HG03565 (cell line): ENCODE measurements around the gene INPP5A.
"Not testable (repeated sequence)": the region's sequence is repeated elsewhere in the genome, so short reads cannot be mapped to it uniquely, and the experiment has no call there.

ENCODE experiments used
- ATAC-seq: cut with Tn5 transposase; IDR thresholded peaks from one replicate; pipeline ENCODE4 v1.9.1; 2021; ENCODE audit warnings: mild to moderate bottlenecking, moderate library complexity; ENCODE audit not compliant: unreplicated experiment

The INPP5A gene

DNA sequence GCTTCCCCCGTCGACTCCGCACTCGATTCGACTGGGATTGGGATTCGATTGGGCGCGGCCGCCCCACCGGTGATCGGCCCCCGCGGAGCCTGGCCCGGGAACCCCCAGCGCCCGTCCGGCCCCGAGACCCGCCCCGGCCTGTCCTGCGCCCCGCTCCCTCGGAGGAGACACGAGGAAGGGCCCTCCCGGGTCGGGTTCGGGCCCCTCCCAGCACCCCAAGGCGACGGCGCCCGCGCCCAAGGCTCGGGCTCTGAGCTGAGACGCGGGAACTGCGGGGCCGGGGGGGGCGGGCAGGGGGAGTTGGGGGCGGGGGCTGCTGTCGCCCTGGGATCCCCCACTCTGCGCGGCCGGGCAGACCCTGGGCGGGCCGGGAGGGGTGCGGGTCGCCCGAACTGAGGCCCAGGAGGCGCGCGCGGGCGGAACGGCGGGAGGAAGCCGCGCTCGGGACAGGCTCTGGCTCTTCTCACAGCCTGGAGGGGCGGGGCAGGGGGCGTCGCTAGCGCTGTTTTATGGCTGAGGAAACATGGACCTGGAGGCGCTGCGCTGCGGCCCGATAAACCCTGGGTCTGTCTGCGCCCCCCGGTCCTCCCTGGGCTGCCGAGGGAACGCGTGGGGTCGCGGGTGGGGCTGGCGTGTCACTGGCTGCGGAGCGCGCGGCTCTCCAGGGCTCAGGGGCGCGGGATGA lies 250.1 kb downstream of the INPP5A start:
- no peak for ATAC-seq

DNA sequence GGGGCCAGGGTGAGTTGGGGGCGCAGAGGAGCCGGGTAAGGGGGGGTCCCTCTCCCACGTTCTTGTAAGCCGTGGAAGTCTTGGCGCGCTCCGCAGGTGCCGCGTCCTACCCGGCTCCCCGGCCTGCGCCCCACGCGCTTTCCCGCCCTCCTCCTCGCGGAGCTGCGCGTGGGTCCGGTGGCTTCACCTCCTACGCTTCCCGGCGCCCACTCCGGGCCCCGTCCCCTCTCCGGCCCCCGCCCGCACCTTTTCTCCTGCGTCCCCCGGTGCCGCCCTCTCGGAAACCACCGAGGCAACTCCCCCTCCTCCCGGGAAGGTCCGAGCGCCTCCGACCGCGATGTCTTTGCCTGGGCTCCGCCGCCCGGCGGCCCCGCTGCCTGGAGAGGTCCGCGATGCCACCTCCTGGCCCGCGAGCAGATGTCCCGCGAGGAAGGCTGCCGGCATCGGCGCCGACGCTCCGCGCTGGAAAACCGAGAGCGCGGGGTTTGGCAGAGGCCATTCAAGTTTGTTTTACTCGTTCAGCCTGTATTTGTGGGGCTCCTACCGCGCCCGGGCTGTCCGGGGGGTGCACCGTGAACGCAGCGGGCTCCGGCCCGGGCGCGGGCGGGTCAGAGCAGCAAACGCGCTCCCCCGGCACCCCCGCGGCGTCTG lies 250.7 kb downstream of the INPP5A start:
- ATAC-seq = no peak

DNA sequence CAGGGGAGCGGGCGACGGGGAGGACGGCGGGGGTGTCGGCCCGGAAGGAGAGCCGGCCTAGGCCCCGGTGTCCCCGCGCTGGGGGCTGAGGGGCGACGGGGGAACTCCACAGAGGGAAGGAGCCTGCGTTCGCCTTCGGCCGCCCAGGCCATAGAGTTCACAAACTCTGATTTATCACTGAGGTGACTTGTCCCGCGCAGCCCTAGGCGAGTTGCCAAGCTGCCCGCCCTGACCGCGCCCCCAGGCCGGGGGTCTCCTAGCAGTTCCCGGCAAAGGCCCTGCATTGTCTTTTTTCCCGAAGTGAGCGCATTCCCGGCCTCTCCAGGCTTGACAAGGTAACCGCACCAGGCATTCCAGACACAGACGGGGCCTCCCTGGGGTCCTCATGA lies 251.2 kb downstream of the INPP5A start:
- ATAC-seq = no peak

DNA sequence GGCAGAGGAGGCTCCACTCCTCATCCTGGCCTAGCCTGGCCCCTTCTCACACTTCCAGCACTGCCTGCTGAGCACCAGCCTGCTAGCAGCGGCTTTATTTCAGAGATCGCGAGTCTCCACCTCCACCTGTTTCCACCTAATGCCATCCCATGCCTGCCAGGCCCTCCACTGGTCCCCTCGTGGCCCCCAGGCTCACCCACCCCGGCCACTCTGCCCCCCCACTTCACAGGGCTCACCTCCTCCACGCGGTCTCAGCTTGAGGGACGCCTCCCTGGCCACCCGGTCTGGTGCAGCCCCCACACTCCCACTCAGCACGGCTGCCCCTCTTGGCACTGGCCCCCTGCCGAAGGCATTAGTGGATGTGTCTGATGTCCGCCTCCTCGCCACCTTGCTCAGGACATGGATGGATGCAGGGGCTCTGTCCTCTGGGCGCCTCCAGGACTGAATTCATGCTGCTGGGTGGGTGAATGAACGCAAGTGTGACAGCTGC lies 252.1 kb downstream of the INPP5A start:
- no peak for ATAC-seq

DNA sequence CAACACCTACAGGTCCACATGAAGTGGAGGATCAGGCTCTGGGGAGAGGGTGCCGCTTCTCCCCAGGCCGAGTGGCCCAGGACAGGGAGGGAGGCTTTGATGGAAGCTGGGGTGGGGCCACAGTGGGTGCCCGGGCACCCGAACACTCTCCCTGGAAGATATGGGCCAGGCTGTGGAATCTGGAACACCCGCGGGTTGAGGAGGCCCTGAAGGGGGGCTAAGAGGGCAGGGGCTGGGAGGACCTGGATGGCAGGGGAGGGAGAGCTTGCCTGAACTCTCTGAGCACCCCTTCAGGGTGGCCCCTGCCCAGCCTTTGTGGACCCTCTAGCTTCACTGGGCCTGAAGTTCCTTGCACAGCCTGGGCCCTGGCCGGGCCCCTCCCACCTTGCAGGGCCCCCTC lies 252.9 kb downstream of the INPP5A start:
- ATAC-seq = no peak

DNA sequence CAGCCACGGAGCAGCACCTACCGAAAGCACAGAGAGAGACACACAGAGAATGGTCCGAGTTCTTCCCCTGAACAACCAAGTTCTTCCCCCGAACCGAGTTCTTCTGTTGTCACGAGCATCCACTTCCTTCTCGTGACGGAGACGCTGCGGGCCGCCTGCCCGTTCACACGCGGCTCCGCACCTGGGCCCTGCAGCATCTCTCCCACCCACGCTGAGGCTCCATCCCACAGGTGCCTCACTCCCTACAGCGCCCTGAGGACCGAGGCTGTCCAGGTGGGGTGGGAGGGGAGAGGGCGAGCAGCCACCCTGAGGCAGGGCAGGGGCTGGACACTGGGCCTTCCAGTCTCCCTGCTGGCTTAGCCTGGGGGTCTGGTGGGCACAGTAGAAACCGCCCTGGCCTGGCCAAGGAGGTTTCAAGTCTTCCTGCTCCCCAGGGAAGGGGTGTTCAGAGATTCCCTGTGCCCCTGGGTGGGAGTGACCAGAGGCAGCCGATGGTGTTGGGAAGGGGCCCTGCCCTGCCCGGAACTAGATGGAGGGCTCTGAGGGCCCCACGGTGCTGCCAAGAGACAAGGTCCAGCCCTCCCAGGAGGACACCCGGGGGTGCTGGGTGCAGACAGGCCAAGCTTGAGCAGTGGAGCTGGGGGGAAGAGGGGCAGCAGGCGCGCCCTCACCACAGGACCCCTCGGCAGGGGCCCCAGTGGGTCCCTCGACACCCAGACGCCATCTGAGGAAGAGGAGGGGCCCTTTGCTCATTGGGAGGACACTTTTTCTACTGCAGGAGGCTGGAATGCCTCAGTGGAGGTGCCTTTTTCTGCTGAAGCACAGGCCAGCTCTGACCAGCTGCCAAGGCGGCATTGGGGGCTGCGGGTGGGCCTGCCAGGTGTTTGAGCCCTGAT lies 253.6 kb downstream of the INPP5A start:
- ATAC-seq = no peak

DNA sequence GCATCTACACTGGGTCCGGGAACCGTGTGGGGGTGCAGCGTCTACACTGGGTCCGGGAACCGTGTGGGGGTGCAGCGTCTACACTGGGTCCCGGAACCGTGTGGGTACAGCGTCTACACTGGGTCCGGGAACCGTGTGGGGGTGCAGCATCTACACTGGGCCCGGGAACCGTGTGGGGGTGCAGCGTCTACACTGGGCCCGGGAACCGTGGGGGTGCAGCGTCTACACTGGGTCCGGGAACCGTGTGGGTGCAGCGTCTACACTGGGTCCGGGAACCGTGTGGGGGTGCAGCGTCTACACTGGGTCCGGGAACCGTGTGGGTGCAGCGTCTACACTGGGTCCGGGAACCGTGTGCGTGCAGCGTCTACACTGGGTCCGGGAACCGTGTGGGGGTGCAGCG lies 254.5 kb downstream of the INPP5A start:
- ATAC-seq = not testable (repeated sequence)

DNA sequence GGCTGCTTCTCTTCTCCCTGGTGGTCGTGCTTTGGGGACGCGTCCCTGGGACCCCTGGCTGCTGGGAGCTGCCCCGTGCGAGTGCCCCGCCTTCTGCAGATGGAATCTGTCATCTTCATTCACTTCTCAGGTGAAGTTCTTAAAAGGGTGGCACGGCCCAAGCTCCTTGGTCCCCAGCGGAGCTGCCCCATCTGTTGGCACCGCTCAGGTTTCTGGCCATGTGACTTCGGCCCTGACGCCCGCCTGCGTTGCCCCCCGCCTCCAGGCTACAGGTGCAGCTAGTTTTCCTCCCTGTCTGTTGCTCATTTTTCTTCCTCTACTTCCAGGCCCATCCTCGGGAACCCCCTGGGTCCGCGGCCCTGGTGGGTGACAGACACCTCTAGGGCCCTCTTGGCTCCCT lies 255.2 kb downstream of the INPP5A start:
- no peak for ATAC-seq

DNA sequence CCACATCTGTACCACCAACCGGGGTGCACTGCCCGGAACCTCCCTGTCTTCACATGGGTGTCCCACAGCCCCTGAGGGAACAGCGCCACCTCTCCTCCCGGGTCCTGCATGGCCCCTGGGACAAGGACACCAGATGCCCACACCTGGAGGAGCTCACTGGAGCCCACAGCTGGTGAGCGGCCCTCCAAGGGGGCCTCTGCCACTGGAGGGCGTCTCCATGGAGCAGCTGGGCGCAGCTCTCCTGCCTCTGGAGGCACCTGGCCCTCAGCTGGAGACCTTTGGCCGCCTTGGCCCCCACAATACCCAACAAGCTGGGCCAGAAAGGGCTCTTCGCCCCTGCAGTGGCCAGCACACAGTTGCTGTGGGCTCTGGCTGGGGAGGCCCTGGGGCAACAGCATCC lies 255.6 kb downstream of the INPP5A start:
- no peak for ATAC-seq

DNA sequence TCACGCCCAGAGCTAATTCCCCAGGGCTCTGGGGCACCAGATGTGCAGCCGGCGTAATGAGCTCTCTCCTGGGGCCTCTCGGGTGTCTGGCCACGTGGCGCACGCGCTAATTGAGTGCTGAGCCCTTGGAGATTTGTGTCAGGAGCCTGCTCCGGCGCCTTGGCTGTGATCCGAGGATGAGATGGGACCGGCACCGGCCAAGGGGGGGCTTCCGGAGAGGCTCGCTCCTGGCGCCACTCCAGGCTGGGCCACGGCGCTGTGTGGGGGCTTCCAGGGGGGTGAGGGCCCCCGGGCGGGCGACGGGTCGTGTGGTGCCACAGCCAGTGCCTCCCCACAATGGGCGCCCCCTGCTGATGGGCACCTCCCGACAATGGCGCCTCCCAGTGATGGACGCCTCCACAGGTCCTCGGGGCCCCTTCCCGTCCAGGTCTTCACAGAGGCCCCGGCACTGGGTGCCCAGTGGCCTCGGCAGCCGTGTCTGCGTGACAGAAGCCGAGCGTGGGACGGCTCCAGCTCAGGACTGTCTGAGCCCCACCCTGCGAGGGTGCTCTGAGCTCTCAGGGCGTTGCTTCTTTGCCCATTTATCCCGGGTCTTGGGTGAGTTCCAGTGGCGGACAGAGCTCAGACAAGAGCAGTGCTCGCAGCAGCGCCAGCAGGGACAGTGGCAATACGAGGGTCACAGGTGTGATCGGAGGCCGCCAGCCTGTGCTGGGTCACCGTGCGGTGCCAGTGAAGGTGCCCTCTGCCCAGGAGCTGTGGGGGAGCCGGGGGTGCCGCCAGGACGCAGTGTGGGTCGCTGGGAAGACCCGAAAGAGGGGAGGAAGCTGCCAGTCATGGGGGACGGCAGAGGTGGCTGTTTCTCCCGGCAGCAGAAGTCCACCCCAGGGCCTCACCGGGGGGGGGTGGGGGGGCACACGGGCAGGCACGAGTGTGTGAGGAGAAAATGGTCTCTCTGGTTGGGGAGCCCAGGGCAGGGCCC lies 256.6 kb downstream of the INPP5A start:
- no peak for ATAC-seq

DNA sequence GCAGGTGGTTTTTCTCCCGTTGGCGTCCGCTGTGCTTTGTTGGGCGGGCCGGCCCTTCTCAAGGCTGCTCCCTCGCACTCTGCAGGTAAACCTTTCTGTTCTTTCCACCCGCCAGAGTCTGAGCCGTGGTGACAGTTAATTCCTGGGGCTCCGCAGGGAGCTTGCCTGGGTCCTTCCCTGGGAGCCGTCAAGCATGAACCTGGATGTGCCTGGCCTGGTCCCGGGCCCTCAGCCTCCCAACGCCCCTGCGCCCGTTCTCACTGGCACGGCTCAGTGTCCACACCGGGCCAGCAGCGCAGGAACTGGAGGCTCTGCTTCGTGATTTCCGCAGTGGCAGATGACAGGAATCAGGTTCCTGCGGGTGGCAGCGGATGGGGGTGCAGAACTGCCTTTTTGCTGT lies 259.3 kb downstream of the INPP5A start:
- ATAC-seq = no peak

DNA sequence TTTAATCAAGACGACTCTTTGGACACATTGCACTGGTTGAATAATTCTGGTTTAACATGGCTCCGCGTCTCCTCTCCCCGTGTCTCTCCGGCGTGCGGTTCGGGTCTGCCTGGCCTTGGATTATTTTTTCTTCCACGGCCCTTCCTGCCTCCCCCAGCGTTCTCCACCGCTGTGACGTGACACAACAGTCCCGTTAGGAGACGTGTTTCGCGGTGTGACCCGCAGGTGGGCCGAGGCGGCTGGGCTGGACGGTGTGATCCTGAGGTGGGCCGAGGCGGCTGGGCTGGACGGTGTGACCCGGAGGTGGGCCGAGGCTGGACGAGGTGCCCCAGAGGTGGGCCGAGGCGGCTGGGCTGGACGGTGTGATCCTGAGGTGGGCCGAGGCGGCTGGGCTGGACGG lies 260.4 kb downstream of the INPP5A start:
- ATAC-seq = not testable (repeated sequence)

DNA sequence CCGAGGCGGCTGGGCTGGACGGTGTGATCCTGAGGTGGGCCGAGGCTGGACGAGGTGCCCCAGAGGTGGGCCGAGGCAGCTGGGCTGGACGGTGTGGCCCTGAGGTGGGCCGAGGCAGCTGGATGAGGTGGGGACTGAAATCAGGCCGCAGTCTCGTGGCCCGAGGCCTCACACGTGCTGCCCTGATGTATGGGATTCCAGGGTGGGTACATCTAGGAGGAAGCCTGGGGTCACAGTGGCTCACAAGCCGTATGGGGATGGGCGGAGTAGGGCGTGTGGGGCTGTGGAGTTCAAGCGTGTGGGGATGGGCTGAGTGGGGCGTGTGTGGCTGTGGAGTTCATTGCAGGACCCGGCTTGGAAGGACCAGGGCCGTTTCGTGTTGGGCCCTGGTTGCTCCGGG lies 260.8 kb downstream of the INPP5A start:
- ATAC-seq = no peak

DNA sequence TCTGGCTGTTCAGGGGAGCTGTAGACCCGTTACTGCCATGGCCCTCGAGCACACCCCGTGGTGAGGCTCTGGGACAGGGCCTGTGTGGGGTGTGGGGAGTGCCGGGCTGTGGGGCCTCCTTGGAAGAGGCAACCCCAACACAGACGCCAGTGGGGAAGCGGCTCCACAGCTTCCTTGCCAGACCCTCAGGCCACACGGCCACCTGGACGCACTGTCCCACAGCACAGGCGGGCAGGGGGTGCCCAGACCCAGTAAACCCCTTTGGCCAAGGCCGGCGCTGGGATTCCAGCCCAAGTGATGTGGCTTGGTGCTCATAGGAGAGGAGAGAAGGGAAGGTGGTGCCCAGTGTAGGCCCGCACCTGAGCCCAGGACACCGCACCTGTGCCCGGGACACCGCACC lies 261.3 kb downstream of the INPP5A start:
- ATAC-seq = no peak

DNA sequence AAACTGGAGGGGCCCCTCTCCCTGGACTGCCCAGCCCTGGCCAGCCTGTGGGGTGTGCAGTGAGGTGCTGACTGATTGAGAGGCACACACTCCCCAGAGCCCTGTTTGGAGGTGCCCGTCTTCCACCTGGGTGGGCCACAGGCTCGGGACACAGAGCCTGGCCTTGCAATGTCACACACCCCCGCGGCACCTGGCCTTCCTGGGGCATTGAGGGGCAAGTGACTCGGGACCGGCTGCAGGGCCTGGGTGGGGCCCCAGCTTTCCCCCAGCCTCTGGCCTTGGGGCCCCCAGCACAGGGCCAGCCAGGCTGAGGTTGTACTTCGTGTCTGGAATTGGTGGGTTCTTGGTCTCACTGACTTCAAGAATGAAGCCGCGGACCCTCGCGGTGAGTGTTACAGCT lies 262.3 kb downstream of the INPP5A start:
- ATAC-seq = no peak

DNA sequence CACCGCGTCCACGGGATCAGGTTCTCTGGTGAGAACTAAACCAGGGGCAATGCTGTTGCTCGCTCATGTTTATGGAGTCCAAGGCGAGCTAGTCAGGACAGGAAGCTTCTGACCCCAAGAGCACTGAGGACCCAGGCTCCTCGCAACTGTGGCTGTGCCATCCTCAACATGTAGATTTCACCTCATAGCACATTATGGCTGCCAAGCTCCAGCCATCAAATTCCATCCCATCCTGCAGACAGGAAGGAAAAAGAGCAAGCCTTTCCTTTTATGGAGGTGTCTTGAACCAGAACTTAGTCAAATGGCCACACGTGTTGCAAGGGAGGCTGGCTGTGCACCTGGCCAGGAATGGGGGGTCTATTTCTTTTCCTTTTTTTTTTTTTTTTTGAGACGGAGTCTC lies 264.5 kb downstream of the INPP5A start:
- no peak for ATAC-seq

DNA sequence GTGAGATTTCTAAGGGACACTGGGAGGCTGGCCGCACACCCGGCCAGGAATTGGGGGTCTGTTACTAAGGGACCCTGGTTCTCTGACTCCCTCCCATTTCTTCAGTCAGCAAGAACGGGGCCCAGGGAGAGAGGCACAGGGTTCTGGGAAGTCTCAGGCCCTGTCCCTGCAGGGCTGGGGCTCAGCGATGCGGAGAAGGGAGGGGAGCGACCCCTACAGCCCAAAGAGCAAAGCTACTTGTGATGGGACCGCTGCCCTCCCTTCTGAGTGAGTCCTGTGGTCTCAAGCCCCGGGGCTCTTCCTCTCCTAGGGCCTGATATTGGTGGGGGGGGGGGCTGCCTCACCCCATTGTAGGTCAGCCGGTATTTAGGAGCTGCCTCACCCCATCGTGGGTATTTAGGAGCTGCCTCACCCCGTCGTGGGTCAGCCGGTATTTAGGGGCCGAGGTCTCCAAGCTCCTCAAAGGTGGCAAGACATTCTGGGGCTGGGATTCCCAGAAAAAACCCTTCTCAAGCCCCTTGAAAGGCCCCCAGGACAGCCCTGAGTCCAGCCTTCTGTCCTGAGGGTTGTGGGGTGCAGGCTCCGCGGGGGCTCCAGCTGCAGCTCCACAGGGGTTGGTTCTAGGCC lies 265.2 kb downstream of the INPP5A start:
- ATAC-seq = no peak

DNA sequence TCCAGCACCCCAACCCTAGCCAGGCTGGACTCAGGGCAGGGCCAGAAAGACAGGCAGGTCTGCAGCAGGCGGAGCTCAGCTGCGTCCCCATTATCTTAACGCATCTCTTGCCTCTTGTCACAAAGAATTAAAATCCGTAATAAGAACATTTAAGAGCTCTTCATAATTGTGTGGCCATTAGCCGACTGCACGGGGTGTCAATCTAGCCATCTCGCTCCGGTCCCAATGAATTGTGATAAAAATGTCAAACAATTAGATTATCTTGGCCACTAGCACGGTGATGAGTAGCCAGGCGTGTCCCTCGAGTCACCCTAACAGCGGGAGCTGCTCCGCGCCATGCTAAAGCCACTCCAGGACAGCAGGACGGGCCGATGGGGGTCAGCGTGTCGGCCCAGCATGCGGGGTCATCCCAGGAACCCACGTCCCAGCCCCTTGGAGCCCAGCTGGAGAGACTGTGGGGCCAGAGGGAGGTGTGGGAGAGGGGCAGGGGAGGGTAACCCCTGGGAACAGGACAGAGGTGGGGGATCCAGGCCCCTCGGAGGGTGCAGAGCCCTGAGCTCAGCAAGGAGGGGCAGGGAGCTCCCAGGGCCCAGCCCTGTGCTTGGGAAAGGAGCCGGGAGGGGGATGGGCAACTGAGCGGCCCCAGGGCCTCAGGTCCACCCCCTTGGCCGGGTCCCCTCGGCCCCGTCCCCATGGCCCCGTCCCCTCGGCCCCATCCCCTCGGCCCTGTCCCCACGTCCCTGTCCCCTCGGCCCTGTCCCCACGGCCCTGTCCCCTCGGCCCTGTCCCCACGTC lies 266.0 kb downstream of the INPP5A start:
- no peak for ATAC-seq

DNA sequence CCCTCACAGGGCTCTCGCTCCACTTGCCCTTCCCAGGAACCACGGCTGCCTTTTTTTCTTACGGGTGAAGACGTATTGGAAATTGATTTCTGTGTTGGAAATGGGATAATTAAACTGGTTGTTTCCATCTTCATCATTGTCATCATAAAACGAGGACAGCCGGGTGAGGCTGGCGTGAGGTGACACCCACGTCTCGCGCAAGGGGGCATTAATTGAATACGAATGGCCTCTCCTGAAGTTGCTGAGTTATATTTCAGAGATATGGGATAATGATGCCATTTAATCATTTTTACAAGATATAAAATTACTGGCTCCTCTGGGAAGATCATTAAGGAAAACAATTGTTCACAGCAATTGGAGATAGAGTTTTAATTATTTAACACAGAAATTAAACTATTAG lies 266.7 kb downstream of the INPP5A start:
- no peak for ATAC-seq
